ENCODE data around the gene FCER2.

FCER2 gene

DNA sequence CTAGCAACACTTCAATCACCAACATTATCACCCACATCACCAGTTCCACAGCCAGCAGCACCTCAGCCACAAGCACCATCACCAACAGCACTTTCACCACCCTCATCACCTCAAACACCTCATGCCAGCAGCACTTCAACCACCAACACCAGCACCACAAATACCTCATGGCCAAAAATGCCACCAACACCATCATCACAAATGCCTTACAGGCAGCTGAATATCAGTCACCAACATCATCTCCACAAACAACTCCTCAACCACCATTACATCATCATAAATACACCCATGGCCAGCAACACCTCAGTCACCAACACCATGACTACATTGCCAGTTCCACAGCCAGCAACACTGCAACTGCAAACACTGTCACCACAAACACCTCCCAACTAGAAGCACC lies 10.4 kb downstream of the FCER2 start:
- TF ChIP-seq POLR2AphosphoS5 (IDR thresholded peaks at IDR 0.05; ENCODE audit: low read depth, low read length): no peak
- TF ChIP-seq, protein P1, sequence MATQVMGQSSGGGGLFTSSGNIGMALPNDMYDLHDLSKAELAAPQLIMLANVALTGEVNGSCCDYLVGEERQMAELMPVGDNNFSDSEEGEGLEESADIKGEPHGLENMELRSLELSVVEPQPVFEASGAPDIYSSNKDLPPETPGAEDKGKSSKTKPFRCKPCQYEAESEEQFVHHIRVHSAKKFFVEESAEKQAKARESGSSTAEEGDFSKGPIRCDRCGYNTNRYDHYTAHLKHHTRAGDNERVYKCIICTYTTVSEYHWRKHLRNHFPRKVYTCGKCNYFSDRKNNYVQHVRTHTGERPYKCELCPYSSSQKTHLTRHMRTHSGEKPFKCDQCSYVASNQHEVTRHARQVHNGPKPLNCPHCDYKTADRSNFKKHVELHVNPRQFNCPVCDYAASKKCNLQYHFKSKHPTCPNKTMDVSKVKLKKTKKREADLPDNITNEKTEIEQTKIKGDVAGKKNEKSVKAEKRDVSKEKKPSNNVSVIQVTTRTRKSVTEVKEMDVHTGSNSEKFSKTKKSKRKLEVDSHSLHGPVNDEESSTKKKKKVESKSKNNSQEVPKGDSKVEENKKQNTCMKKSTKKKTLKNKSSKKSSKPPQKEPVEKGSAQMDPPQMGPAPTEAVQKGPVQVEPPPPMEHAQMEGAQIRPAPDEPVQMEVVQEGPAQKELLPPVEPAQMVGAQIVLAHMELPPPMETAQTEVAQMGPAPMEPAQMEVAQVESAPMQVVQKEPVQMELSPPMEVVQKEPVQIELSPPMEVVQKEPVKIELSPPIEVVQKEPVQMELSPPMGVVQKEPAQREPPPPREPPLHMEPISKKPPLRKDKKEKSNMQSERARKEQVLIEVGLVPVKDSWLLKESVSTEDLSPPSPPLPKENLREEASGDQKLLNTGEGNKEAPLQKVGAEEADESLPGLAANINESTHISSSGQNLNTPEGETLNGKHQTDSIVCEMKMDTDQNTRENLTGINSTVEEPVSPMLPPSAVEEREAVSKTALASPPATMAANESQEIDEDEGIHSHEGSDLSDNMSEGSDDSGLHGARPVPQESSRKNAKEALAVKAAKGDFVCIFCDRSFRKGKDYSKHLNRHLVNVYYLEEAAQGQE (IDR thresholded peaks at IDR 0.05; ENCODE audit: insufficient read depth in 1 of 2, low read depth in 2 of 2, low read length in 2 of 2): no peak
- no peak for TF ChIP-seq TAF1 (IDR thresholded peaks at IDR 0.05; ENCODE audit: borderline replicate concordance, insufficient read depth, low read length)
- TF ChIP-seq FOXP2 (optimal IDR thresholded peaks at IDR 0.05; ENCODE audit: borderline replicate concordance, extremely low read depth, extremely low read length, insufficient read depth): no peak
- no peak for TF ChIP-seq SIN3A (IDR thresholded peaks at IDR 0.05; ENCODE audit: borderline replicate concordance, insufficient read depth, low read length)

DNA sequence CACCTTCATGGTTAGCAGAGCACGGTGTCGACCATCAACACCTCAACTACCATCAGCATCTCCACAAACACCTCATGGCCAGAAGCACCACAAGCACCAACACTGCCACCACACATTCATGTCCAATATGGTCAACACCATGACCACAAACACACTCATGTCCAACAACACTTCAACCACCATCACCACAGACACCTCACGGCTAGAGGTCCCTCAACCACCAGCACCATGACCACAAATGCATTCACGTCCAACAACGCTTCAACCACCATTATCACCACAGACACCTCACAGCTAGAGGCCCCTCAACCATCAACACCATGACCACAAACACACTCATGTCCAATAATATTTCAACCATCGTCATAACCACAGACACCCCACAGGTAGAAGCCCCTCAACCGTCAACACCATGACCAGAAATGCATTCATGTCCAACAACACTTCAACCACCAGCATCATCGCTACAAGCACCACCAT lies 11.1 kb downstream of the FCER2 start:
- TF ChIP-seq, protein P1 (IDR thresholded peaks at IDR 0.05; ENCODE audit: insufficient read depth in 1 of 2, low read depth in 2 of 2, low read length in 2 of 2): no peak

DNA sequence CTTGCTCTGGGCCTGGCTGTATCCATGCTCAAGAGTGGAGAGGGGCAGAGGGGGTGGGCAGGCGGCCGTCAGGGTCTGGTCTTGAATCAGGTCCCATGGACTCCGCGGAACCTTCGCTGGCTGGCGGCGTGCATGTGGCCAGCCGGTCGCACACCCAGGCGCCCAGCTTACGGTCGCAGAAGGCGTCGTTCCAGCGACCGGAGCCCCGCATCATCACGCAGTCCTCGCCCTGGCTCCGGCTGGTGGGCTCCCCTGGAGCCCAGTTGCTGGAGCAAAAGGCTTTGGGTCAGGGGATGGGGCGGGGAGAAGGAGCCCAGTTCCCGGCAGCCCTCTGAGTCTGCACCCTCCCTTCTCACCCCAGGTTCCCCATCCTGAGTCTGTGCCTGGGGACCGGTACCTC lies 12.8 kb downstream of the FCER2 start:
- TF ChIP-seq POLR2AphosphoS5 (IDR thresholded peaks at IDR 0.05; ENCODE audit: low read depth, low read length) (no peak), TAF1 (IDR thresholded peaks at IDR 0.05; ENCODE audit: borderline replicate concordance, insufficient read depth, low read length) (no peak), FOXP2 (optimal IDR thresholded peaks at IDR 0.05; ENCODE audit: borderline replicate concordance, extremely low read depth, extremely low read length, insufficient read depth) (no peak), SIN3A (IDR thresholded peaks at IDR 0.05; ENCODE audit: borderline replicate concordance, insufficient read depth, low read length) (no peak)
- TF ChIP-seq, protein P1 (IDR thresholded peaks at IDR 0.05; ENCODE audit: insufficient read depth in 1 of 2, low read depth in 2 of 2, low read length in 2 of 2): no peak

DNA sequence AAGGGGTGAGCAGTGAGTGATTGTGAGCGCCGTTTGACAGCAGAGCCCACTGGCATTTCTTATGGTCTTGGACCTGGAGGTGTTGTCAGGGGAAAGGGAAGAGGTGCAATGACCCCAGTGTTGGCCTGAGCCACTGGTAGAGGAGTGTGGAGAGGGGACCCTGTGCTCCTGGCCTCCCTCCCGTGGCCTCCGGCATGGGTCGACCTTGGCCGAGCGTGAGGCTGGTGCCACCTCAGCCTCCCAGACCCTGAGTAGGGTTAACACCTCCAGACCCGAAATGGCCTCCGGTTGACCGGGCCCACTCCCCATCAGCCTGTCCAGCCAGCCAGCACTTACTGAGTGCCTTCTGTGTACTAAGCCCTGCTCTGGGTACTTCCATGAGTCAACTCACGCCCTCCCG lies 14.8 kb downstream of the FCER2 start:
- TF ChIP-seq POLR2AphosphoS5 (IDR thresholded peaks at IDR 0.05; ENCODE audit: low read depth, low read length) (no peak), TAF1 (IDR thresholded peaks at IDR 0.05; ENCODE audit: borderline replicate concordance, insufficient read depth, low read length) (no peak), SIN3A (IDR thresholded peaks at IDR 0.05; ENCODE audit: borderline replicate concordance, insufficient read depth, low read length) (no peak), FOXP2 (optimal IDR thresholded peaks at IDR 0.05; ENCODE audit: borderline replicate concordance, extremely low read depth, extremely low read length, insufficient read depth) (no peak)
- TF ChIP-seq, protein P1 (IDR thresholded peaks at IDR 0.05; ENCODE audit: insufficient read depth in 1 of 2, low read depth in 2 of 2, low read length in 2 of 2): no peak

All from PFSK-1 (cell line).